GM18909 (cell line): Measurements from ENCODE around the gene AP4B1.
A peak's percentile ranks its signal among the peaks of the same experiment; 100 is the strongest.

Experiments used
- ATAC-seq: cut with Tn5 transposase; IDR thresholded peaks from one replicate; pipeline ENCODE4 v1.9.1; 2021; ENCODE audit warnings: mild to moderate bottlenecking; ENCODE audit not compliant: unreplicated experiment, poor library complexity

AP4B1 gene

DNA sequence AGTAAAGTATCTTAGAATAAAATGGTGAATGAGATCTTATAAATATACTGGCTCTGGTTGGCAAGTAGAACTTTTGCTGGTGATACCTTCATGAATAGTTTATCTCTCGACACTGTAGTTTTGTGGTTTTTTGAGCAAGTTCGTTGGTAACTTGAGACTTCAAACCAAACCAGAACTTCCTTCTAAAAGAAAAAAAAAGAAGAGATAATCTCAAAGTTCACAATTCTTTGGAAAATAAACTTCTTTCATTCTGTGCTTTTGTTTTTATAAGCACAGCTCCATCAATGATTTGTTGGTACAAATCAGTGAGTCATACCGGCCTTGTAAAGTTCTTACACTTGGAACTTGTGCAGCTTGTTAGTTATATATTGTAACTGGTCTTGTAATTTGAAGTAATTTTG, 26.9 kb upstream of the AP4B1 start:
- no peak for ATAC-seq

DNA sequence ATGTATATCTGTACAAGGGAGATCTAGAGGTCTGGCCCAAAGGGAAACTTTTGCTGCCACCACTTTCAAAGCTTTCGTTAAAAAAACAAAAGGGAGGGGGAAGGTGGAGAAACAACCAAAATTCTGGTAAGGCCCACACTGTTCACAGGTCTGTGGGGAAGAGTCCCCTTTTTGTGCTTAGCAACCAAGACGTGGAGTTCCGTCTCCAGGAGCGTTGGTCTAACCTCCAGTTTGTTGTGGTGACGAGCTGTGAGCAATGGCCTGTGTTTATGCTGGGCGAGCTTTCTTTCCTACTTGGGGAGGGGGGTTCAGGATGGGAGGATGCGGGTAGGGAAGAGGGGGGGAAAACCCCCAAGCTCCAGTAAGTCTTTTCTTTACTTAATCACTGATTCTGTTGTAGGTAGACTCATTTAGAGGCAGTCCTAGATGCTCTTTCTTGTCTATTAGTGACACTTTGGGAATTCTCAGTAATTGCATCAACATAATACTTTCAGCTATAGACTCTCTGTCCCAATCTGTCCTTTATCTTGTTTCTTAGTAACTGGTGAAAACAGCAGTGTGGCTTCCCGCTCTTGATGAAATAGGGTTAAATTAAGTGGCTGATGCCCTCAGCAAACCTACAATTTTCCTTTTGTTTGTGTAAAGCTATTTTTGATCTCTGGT, 26.0 kb upstream of the AP4B1 start:
- ATAC-seq: peak; percentile 33

DNA sequence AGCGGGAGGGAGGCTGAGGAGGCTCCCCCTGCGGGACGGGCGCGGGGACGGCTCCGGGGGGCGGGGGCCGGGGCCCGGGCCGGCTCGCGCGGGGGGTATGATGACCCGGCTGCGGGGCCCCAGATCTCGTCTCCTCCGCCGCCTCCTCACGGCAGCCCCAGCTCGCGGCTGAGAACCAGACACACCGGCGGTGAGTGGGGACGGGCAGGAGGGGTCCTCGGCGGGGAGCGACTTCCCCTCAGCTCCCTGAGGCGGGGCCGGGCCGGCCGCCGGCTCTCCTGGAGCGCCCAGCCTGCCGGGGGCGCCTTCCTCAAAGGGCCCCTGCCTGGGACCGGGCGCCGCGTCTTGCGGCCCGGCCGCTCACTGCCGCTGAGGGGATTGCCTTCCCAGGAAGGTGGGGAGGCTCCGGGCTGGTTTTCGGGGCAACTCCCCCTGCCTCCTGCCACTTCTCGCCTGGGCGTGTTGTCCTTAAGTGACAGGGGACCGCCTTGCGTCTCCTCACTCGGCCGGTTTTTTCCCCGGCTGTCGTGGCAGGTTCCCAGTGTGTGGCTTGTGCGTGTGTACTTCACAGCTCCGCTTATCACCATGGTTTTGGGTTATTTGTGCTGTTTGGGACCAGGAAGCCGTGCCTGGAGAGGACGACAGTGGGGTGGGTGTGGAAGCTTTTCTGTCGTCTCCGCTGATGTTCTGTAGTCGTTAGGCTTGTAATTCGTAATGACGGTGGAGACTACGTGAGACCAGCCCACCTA, 25.3 kb upstream of the AP4B1 start:
- peak; percentile 38 for ATAC-seq

DNA sequence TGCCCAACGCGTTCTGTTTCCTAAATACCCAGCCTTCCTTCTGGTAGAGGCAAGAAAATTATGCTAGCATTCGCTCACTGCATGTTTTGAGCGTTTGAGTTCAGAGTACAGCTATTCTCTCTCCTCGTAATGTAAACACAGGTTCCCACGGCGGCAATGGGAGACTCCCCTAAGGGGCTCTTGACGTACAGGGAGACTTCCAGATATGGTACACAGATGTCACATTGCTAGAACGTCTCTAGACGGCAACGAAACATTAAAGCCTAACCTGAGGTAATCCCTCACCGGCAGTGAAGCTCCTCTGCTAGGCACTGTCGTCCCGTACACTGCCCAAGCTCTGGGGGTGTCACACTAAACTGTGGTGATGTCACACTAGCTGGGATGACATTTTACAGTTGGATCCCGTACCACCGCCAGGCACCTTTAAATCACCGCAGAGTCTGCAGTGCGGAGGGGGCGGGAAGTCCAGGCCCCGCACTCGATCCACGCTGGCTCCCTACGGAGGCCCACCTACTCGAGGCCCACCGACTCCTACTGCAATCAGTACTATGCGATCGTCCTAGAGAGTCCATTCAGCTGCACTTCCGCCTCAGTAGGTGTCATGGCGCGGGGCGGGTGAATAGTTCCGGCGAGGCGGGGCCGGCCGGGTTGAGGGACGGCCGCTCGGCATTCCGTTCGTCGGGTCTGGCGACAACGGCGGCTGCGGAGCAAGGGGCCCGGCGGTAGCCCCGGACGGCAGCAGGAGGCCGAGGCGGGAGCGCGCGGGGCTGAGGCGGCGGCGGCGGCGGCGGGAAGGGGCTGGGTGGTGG, 24.5 kb upstream of the AP4B1 start, which contains the start of gene HIPK1:
Gene HIPK1, plus strand, starts transcription at position 384 of the 809 bp plus-strand sequence.
- ATAC-seq: peak; percentile 71

DNA sequence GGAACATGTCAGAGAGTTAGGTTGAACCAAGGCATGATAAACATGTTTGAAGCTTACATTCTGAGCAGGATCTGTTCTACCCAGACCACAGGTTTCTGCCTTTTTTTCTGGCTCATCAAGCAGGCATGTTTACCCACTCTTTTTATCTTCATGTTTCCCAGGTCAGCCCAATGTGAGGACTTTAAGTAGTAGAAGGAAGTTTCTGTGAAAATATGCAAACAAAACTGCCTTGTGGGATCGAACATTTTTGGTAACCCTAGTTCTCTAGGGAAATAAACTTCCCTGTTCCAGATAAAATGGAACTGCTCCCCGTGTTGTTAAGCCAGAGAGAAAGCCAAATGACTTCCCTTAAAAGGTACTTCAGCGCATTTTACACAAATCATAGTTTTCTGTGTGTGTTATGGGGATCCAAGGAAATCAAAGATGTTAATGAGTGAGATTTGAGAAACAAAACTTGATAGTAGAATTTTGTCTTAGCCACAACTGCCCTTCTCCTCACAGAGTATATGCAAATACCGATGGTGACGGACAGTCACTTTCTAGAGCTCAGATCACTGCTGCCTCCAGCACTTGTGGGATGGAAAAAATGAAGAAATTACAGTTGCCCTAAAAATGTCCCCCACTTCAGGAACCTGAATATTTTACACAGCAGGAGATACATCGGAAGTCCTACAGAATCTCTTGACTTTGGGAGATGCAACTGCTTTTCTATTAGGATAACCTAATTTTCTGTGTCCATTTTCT, 23.8 kb upstream of the AP4B1 start:
- ATAC-seq: no peak

DNA sequence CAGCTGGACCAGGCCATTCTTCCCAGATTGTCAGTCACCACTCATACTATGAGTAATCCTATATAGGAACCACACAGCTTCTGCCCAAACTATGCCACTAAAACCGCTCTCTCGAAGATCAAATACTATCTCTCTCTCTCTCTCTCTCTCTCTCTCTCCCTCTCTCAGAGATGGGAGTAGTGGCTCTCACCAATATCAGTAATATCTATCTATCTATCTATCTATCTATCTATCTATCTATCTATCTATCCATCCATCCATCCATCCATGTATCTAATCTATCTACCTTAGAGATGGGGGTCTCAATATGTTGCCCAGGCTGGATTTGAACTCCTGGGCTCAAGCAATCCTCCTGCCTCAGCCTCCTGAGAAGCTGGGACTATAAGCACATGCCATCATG, 19.9 kb upstream of the AP4B1 start:
- ATAC-seq: no peak

DNA sequence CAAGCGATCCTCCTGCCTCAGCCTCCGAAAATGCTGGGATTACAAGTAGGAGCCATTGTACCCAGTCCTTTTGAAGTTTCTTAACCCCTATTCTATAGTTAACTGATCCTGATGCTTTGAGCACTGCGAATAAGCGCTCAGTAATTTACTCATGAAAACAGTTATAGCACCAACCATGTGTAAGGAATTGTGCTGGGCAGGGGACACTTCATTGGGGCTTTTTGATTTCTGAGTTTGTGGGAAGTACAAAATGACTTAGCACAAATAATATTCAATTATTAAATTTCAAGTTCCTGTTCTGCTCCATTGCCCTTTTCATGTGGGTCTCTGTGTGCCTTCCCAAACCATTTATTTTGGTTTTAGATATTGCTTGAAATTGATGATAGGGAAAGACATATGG, 18.4 kb upstream of the AP4B1 start:
- no peak for ATAC-seq

DNA sequence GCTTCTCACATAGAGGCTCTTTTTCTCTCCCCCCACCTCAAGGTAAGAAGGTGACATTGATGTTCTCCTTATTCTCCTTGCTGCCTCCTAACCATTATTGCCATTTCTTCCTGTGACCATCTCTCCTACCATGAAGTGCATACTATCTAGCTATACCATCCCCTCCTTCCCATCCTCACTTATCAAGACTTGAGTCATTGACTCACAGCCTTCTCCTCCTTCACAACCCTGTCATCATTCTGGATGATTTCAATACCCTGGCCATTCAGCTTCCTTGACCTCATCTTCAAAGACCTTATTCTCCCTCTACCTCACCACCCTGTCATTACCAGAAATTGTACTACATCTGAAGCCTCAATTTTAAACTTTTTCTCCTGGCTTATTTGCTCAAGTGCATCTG, 13.6 kb upstream of the AP4B1 start:
- ATAC-seq: no peak

DNA sequence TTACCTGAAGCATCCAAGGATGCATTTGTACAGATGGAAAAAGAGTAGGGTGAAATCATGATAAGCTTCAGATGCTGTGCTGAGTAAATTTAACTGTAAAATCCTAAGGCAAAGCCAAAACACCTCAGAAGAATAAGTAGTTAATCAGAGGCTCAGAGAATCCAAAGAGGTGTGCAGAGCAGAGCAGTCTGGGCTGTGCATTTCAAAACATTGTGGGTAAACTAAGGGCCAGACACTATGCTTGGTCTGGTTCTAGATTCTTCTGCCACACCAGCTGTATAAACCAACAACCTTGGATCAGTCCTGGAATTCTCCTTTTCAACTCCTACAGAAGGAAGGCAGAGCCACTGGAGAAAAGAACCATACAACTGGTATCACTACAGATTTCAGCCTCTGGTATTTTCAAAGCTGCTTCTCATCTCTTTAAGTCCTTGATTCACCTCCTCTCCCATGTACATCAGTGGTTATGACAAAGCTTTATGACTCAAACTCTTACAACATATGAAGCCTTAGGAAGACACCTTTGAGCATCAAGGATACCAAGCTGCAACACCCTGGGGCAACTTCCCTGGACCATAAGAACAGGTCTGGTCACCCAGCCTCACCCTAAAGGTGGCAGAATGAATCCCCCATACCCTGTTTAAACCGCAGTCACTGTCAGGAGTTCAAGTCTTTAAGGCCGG, 12.9 kb upstream of the AP4B1 start:
- no peak for ATAC-seq

DNA sequence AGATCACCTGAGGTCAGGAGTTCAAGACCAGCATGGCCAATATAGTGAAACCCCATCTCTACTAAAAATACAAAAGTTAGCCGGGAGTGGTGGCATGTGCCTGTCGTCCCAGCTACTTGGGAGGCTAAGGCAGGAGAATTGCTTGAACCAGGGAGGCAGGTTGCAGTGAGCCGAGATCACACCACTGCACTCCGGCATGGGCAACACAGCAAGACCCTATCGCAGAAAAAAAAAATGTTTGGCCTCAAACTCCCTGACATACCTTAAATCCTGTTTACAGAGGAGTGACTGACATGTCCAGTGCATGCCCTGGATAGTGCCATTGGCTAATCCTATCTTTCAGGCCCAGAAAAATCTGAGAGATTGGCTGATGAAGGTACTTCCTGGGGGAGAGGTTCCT, 12.4 kb upstream of the AP4B1 start:
- no peak for ATAC-seq

DNA sequence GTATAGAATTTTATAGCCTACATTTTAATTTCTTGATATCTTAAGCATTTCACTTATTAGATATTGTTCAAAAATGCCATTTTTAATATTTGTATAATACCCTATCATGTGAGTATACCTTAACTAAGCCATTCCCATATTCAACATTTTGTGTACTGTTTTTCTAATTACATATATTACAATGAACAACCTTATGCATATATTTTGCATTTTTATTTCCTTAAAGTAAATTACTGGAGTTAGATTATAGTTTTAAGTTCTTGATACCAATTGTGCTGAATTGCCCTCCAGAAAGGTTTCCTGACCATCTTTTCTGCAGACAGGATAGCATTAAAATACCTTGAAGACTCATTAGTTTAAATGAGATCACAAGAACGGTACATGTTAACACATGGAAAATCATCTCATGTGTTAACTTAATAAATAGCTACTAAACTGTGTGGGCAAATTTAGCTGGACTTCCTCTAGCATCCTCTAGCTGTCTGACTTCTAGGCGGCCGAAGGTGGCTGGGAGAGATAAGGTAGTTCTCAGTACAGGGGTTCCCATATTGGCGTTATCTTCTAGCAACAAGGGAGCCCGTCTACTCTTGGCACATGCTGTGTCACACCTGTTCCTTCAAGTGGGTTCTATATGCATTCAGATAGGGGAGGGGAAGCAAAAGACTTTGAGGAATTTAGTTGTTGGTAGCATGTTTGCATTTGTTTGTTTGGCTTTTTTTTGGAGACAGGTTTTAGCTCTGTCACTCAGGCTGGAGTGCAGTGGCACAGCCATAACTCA, 9.5 kb upstream of the AP4B1 start:
- ATAC-seq: no peak

DNA sequence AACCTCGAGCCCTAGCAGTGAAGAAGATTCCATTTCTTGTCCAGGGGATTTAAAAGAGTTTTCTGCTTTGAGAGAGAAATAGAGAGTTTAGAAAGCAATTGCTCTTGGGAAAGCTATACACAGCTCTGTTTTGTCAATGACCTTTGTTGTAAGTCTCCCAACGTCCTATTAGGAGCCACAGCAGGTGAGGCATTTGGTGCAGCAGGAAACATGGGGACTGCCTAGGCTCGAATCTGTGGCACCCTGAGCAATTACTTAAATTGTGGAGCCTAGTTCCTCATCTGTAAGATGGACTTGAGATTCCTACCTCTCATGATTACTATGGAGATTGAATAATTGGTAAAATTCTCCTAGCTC, 8.7 kb upstream of the AP4B1 start:
- ATAC-seq: no peak

DNA sequence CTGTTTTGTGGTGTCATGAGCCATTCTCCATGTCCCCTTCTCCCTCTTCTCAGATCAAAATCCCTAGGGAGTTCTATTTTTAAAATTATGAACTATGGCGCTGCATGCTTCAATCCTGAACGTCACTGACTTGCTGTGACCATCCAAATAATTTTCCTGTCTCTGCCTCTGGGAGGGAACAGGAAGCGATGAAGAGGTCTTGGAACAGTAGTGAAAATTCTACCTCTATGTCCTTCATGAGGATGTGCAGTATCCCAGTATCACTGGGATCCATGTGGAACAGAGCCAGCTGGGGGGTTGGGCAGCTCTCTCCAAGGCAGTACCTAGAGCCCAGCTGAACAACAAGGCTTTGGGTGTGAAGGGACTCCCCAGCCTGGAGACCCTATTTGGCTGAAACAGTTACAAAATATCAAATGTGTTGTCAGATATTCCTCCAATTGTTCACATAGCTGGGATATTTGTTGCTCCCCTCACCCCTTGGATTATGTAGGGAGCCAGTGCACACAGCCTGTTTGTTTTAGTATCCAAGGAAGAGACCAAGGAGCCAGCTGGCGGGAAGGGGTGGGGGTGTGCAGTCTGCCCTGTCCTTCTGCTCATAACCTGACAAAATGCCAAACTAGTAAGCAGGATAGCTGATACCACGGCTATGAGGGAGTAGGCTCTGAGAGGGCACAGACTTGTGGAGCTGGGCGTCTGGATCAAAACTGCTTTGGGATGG, 8.2 kb upstream of the AP4B1 start:
- no peak for ATAC-seq

DNA sequence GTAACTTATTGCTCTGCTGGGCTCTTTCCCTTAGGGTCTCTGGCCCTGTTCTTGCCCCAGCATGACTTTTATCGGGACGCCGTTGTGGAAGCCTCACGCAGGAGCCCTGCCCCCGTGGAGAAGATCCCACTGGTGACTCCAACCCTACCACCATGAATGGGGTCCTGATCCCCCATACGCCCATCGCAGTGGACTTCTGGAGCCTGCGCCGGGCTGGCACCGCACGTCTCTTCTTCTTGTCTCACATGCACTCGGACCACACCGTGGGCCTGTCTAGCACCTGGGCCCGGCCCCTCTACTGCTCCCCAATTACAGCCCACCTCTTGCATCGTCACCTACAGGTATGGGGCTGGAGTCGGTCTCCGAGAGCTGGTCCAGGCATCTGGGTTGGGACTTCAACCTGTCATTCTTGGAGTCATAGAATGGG, 849 bp upstream of the AP4B1 start:
- ATAC-seq: peak; percentile 5

DNA sequence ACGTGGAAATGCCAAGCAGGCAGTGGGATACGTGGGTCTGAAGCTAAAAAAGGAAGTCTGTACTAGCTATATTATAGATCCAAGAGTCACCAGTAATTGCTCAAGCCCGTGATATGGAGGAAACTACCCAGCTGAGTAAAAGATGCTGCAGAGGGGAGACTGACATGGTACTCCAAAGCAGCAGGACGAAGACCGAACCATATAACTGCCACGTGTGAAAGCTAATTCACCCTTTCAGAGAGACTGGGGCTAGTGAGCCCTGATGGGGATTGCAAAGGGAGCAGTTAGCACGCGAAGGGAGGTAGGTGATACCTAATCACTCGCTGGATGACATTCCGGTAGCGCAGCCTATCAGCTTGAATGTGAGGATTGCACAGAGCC, 316 bp downstream of the AP4B1 start:
- peak; percentile 32 for ATAC-seq

DNA sequence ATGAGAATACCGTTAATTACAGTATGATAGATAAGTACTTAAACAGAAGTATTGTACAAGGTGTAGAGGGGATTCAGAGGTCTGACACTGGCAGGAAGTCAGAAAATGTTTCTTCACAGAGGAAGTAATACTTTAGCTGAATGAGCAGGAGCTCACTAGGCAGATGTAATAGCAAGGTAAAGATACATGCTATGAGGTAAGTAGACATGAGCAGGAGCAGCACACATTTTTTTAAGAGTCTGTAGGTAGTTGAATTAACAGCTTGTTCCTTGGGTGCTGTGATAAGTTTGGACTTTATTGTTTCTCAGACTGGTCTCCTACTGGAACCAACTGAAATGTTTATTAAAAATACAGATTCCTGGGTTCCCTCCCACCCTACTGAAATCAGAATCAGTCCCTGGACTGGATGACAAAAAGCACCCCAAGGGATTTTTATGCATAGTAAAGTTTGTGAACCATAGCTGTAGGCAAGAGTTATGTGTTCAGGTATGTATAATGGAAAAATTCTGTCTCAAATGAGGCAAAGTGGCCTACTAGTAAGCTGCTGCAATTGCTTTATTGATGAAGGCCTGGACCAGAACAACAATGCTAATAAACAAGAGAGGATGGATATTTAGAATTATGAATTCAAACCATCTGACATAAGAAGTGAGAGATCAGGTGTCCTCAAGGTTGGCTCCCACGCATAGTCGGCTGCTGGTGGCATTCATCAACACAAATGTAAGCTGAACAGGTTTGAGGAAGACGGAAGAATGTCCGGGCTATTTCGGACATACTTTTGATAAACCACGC, 902 bp downstream of the AP4B1 start:
- no peak for ATAC-seq

DNA sequence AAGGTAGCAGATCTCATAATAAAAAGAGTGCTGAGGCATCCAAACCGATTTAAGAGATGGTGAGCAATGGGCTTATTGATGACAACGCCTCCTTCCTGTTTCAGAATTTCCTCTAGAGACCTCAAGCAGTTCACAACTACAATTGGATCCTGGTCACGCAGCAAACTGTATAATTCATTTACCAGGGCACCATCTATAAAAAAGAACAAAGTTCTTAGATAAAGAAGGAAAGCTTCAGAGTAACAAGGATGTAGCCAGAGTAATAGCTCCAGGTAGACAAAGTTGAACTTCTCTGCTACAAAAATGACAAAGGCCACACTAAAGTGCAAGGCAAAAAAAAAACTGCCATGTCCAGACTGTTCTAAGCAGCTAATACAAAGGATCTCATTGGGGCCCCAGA, 3.4 kb downstream of the AP4B1 start:
- ATAC-seq: no peak

DNA sequence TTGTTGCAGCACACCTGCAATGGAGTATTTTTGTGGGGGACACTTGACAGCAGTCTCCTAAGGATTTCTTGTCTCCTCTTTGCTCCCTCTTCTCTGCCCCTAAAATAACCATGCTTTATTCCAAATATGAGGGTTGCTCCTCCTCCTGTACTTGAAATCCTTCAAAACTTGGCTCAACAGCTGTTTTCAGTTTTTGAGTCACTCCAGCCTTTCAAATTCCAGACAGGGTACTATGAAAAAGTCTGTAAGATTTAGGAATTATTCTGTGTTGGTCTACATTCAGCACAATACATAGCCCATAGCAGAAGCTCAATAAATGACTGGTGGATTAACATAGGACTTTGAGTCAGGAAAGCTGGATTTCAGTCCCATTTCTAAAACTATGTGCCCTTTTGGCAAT, 5.5 kb downstream of the AP4B1 start:
- ATAC-seq: no peak
